Hepatocyte (in vitro differentiated cells): Measurements from ENCODE around the gene C3orf20.

Experiments
- EZH2phosphoT487 ChIP-seq: fragments of 200-600 bp; sonication (generic); IDR thresholded peaks from one replicate; pipeline ENCODE4 v1.6.1; 2018; ENCODE audit warnings: antibody characterized with exemption, mild to moderate bottlenecking, low read depth, moderate library complexity; ENCODE audit not compliant: unreplicated experiment, severe bottlenecking
- TF ChIP-seq, protein P1 (sequence below): fragments of 200-600 bp; sonication (generic); IDR thresholded peaks from 2 replicates; pipeline ENCODE4 v1.5.1; 2016; ENCODE audit warnings: antibody characterized with exemption, mild to moderate bottlenecking; ENCODE audit not compliant: poor library complexity

GRCh38 chr3:14636496-14637087, 38.3 kb upstream of the C3orf20 start:
- no peak for TF ChIP-seq EZH2phosphoT487
- TF ChIP-seq, protein P1, sequence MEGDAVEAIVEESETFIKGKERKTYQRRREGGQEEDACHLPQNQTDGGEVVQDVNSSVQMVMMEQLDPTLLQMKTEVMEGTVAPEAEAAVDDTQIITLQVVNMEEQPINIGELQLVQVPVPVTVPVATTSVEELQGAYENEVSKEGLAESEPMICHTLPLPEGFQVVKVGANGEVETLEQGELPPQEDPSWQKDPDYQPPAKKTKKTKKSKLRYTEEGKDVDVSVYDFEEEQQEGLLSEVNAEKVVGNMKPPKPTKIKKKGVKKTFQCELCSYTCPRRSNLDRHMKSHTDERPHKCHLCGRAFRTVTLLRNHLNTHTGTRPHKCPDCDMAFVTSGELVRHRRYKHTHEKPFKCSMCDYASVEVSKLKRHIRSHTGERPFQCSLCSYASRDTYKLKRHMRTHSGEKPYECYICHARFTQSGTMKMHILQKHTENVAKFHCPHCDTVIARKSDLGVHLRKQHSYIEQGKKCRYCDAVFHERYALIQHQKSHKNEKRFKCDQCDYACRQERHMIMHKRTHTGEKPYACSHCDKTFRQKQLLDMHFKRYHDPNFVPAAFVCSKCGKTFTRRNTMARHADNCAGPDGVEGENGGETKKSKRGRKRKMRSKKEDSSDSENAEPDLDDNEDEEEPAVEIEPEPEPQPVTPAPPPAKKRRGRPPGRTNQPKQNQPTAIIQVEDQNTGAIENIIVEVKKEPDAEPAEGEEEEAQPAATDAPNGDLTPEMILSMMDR = no peak
